WTC11 (cell line): ENCODE data around the gene NCKAP5. TPM values are rescaled to one million over a fixed set of nuclear protein-coding genes. Genes with fewer than 3 reads are reported as not detected.

ENCODE experiments used
- ATAC-seq: fragments of 200-7000 bp; cut with Tn5 transposase; 2 replicates; pipeline ENCODE4 v1.10.0; 2021; ENCODE audit warnings: mild to moderate bottlenecking, moderate library complexity
- CTCF ChIA-PET: fragments of 300-600 bp; sonication (Branson Sonifier 250); formaldehyde crosslinking; loops from one replicate; lab custom pipeline; 2021; ENCODE audit warnings: antibody characterized with exemption; lab: Charles Lee
- POLR2A ChIA-PET: fragments of 350-600 bp; sonication (Branson Sonifier 250); formaldehyde crosslinking; loops from one replicate; lab custom pipeline; 2021; ENCODE audit warnings: antibody characterized with exemption; lab: Charles Lee
- DNase-seq: peaks from one replicate; pipeline ENCODE4 v3.0.0; 2021; ENCODE audit warnings: low spot score
- H3K27ac Mint-ChIP-seq: 2 replicates; pipeline ENCODE4 v1.8.0; 2021; ENCODE audit warnings: mixed read lengths
- H3K27me3 Mint-ChIP-seq: 2 replicates; pipeline ENCODE4 v1.8.0; 2021; ENCODE audit warnings: low read depth, mild to moderate bottlenecking, moderate library complexity, mixed read lengths
- H3K36me3 Mint-ChIP-seq: 2 replicates; pipeline ENCODE4 v1.8.0; 2021; ENCODE audit warnings: mixed read lengths
- H3K4me1 Mint-ChIP-seq: 2 replicates; pipeline ENCODE4 v1.8.0; 2022; ENCODE audit warnings: mixed read lengths
- H3K4me3 Mint-ChIP-seq: 2 replicates; pipeline ENCODE4 v1.8.0; 2021; ENCODE audit warnings: mild to moderate bottlenecking, moderate library complexity, mixed read lengths
- H3K9me3 Mint-ChIP-seq: 2 replicates; pipeline ENCODE4 v1.8.0; 2021; ENCODE audit warnings: mixed read lengths
- EMX1 ChIP-seq: fragments of 250-450 bp; sonication (Bioruptor Pico); IDR thresholded peaks from 2 replicates; pipeline ENCODE4 v1.8.0; 2021; ENCODE audit warnings: mild to moderate bottlenecking
- ERG ChIP-seq: fragments of 250-450 bp; sonication (Bioruptor Pico); IDR thresholded peaks from 2 replicates; pipeline ENCODE4 v1.8.0; 2021; ENCODE audit warnings: mild to moderate bottlenecking
- FOXJ3 ChIP-seq: sonication (generic); formaldehyde crosslinking; IDR thresholded peaks from 2 replicates; pipeline ENCODE4 v1.9.0; 2021; ENCODE audit warnings: missing genetic modification reagents, mild to moderate bottlenecking, borderline replicate concordance
- FOXK1 ChIP-seq: sonication (generic); formaldehyde crosslinking; IDR thresholded peaks from 2 replicates; pipeline ENCODE4 v1.8.0; 2022; ENCODE audit warnings: mild to moderate bottlenecking, moderate library complexity, missing genetic modification reagents
- JUN ChIP-seq: sonication (generic); formaldehyde crosslinking; IDR thresholded peaks from 2 replicates; pipeline ENCODE4 v1.8.0; 2023; ENCODE audit warnings: mild to moderate bottlenecking, missing genetic modification reagents
- MXD4 ChIP-seq: fragments of 250-450 bp; sonication (Bioruptor Pico); IDR thresholded peaks from 2 replicates; pipeline ENCODE4 v1.8.0; 2021; ENCODE audit warnings: mild to moderate bottlenecking, moderate library complexity, borderline replicate concordance
- NR3C1 ChIP-seq: sonication (generic); formaldehyde crosslinking; conservative IDR thresholded peaks from 2 replicates; pipeline ENCODE4 v1.8.1; 2023; ENCODE audit warnings: low read depth, mild to moderate bottlenecking, missing genetic modification reagents
- RORB ChIP-seq: fragments of 250-450 bp; sonication (Bioruptor Pico); IDR thresholded peaks from 2 replicates; pipeline ENCODE4 v1.9.0; 2021; ENCODE audit warnings: mild to moderate bottlenecking
- TCF7 ChIP-seq: sonication (generic); formaldehyde crosslinking; IDR thresholded peaks from 2 replicates; pipeline ENCODE4 v1.8.0; 2022; ENCODE audit warnings: mild to moderate bottlenecking, low read depth, missing genetic modification reagents, moderate library complexity
- ZBTB21 ChIP-seq: sonication (generic); formaldehyde crosslinking; IDR thresholded peaks from 2 replicates; pipeline ENCODE4 v1.8.1; 2023; ENCODE audit warnings: mild to moderate bottlenecking, missing genetic modification reagents, borderline replicate concordance
- ZBTB43 ChIP-seq: sonication (generic); formaldehyde crosslinking; IDR thresholded peaks from 2 replicates; pipeline ENCODE4 v1.8.1; 2023; ENCODE audit warnings: mild to moderate bottlenecking, missing genetic modification reagents
- ZNF232 ChIP-seq: sonication (generic); formaldehyde crosslinking; IDR thresholded peaks from 2 replicates; pipeline ENCODE4 v1.8.0; 2022; ENCODE audit warnings: mild to moderate bottlenecking, missing genetic modification reagents
- ZNF396 ChIP-seq: fragments of 250-450 bp; sonication (Bioruptor Pico); IDR thresholded peaks from 2 replicates; pipeline ENCODE4 v1.8.0; 2021; ENCODE audit warnings: mild to moderate bottlenecking, moderate library complexity, borderline replicate concordance
- ZNF423 ChIP-seq: fragments of 250-450 bp; sonication (Bioruptor Pico); IDR thresholded peaks from 2 replicates; pipeline ENCODE4 v2.1.2; 2022; ENCODE audit warnings: mild to moderate bottlenecking, moderate library complexity
- ZNF532 ChIP-seq: fragments of 250-450 bp; sonication (Bioruptor Pico); IDR thresholded peaks from 2 replicates; pipeline ENCODE4 v1.9.0; 2021; ENCODE audit warnings: mild to moderate bottlenecking, borderline replicate concordance
- total RNA-seq: library from RNA; stranded (reverse); gene quantifications from 3 replicates; pipeline ENCODE4 v1.2.3, GENCODE V29; 2021
- TF ChIP-seq, protein P1 (sequence below): sonication (generic); formaldehyde crosslinking; IDR thresholded peaks from 2 replicates; pipeline ENCODE4 v1.8.1; 2022; ENCODE audit warnings: low read depth, mild to moderate bottlenecking, moderate library complexity, missing genetic modification reagents, borderline replicate concordance
- TF ChIP-seq, protein P2 (sequence below): sonication (generic); formaldehyde crosslinking; IDR thresholded peaks from 2 replicates; pipeline ENCODE4 v1.8.1; 2022; ENCODE audit warnings: missing genetic modification reagents, borderline replicate concordance
- TF ChIP-seq, protein P3 (sequence below): sonication (generic); formaldehyde crosslinking; IDR thresholded peaks from 2 replicates; pipeline ENCODE4 v1.8.0; 2022; ENCODE audit warnings: missing genetic modification reagents
- TF ChIP-seq, protein P4 (sequence below): fragments of 200-600 bp; IDR thresholded peaks from 2 replicates; pipeline ENCODE4 v1.8.0; 2022; ENCODE audit warnings: antibody characterized with exemption

NCKAP5 gene
- total RNA-seq, 1 experiment from 2014 or later = 0.55 TPM

- CTCF ChIA-PET = no interaction called here
- H3K36me3 Mint-ChIP-seq = no peaks in the 10 kb centered on the region
- TF ChIP-seq ZBTB21 (CRISPR knock-in tag) (no peak), MXD4 (no peak), FOXJ3 (CRISPR knock-in tag) (no peak), ERG (no peak), JUN (no peak), ZNF423 (CRISPR knock-in tag) (no peak), FOXK1 (CRISPR knock-in tag) (no peak), ZBTB43 (CRISPR knock-in tag) (no peak), ZNF232 (CRISPR knock-in tag) (no peak), ZNF532 (CRISPR knock-in tag) (no peak), EMX1 (no peak), ZNF396 (CRISPR knock-in tag) (no peak), TCF7 (CRISPR knock-in tag) (no peak), NR3C1 (CRISPR knock-in tag) (no peak), RORB (no peak)
- TF ChIP-seq, protein P1, sequence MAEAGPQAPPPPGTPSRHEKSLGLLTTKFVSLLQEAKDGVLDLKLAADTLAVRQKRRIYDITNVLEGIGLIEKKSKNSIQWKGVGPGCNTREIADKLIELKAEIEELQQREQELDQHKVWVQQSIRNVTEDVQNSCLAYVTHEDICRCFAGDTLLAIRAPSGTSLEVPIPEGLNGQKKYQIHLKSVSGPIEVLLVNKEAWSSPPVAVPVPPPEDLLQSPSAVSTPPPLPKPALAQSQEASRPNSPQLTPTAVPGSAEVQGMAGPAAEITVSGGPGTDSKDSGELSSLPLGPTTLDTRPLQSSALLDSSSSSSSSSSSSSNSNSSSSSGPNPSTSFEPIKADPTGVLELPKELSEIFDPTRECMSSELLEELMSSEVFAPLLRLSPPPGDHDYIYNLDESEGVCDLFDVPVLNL (CRISPR knock-in tag) = no peak
- TF ChIP-seq, protein P2, sequence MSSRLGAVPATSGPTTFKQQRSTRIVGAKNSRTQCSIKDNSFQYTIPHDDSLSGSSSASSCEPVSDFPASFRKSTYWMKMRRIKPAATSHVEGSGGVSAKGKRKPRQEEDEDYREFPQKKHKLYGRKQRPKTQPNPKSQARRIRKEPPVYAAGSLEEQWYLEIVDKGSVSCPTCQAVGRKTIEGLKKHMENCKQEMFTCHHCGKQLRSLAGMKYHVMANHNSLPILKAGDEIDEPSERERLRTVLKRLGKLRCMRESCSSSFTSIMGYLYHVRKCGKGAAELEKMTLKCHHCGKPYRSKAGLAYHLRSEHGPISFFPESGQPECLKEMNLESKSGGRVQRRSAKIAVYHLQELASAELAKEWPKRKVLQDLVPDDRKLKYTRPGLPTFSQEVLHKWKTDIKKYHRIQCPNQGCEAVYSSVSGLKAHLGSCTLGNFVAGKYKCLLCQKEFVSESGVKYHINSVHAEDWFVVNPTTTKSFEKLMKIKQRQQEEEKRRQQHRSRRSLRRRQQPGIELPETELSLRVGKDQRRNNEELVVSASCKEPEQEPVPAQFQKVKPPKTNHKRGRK (CRISPR knock-in tag) = no peak
- TF ChIP-seq, protein P3, sequence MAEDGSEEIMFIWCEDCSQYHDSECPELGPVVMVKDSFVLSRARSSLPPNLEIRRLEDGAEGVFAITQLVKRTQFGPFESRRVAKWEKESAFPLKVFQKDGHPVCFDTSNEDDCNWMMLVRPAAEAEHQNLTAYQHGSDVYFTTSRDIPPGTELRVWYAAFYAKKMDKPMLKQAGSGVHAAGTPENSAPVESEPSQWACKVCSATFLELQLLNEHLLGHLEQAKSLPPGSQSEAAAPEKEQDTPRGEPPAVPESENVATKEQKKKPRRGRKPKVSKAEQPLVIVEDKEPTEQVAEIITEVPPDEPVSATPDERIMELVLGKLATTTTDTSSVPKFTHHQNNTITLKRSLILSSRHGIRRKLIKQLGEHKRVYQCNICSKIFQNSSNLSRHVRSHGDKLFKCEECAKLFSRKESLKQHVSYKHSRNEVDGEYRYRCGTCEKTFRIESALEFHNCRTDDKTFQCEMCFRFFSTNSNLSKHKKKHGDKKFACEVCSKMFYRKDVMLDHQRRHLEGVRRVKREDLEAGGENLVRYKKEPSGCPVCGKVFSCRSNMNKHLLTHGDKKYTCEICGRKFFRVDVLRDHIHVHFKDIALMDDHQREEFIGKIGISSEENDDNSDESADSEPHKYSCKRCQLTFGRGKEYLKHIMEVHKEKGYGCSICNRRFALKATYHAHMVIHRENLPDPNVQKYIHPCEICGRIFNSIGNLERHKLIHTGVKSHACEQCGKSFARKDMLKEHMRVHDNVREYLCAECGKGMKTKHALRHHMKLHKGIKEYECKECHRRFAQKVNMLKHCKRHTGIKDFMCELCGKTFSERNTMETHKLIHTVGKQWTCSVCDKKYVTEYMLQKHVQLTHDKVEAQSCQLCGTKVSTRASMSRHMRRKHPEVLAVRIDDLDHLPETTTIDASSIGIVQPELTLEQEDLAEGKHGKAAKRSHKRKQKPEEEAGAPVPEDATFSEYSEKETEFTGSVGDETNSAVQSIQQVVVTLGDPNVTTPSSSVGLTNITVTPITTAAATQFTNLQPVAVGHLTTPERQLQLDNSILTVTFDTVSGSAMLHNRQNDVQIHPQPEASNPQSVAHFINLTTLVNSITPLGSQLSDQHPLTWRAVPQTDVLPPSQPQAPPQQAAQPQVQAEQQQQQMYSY (CRISPR knock-in tag) = no peak
- TF ChIP-seq, protein P4, sequence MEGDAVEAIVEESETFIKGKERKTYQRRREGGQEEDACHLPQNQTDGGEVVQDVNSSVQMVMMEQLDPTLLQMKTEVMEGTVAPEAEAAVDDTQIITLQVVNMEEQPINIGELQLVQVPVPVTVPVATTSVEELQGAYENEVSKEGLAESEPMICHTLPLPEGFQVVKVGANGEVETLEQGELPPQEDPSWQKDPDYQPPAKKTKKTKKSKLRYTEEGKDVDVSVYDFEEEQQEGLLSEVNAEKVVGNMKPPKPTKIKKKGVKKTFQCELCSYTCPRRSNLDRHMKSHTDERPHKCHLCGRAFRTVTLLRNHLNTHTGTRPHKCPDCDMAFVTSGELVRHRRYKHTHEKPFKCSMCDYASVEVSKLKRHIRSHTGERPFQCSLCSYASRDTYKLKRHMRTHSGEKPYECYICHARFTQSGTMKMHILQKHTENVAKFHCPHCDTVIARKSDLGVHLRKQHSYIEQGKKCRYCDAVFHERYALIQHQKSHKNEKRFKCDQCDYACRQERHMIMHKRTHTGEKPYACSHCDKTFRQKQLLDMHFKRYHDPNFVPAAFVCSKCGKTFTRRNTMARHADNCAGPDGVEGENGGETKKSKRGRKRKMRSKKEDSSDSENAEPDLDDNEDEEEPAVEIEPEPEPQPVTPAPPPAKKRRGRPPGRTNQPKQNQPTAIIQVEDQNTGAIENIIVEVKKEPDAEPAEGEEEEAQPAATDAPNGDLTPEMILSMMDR = no peak
- TF ChIP-seq, all 79 proteins: peak for 0
- H3K4me3 Mint-ChIP-seq = no peak overlapping the region
- H3K9me3 Mint-ChIP-seq = peaks cover 20% of the 10 kb centered on the region
- ATAC-seq (no peak), DNase-seq (no peak)
- POLR2A ChIA-PET = no interaction called here
- H3K4me1 Mint-ChIP-seq = peaks cover 18% of the 10 kb centered on the region; the same call in 1 of the 2 replicates
- no peak overlapping the region for H3K27ac Mint-ChIP-seq
- H3K27me3 Mint-ChIP-seq = no peaks in the 10 kb centered on the region; the same call in 1 of the 2 replicates
Observed at GRCh38 chr2:133315280-133315679, 253.0 kb downstream of the NCKAP5 start.
